Lung (tissue), 12 donors: ENCODE data around the gene PRG3. TPM values are rescaled to one million over a fixed set of nuclear protein-coding genes. Genes with fewer than 3 reads are reported as not detected.

Experiments used
- ATAC-seq: fragments of 200-7000 bp; cut with Tn5 transposase; one replicate; pipeline ENCODE4 v1.9.1; 2020; ENCODE audit warnings: moderate number of reproducible peaks; ENCODE audit not compliant: insufficient read depth, low FRiP score
- DNase-seq, 3 donors: peaks; one replicate each; pipeline ENCODE4 v3.0.0-alpha.2; 2013 to 2017
- H3K27ac ChIP-seq, 2 donors: one replicate each; pipeline ENCODE4 v1.5.1; 2013; ENCODE audit warnings: mild to moderate bottlenecking in 2 of 2, moderate library complexity in 2 of 2, control low read depth in 1 of 2, inconsistent platforms in 1 of 2, low read depth in 1 of 2, low read length in 1 of 2
- H3K27me3 ChIP-seq, 3 donors: one replicate each; pipeline ENCODE4 v1.5.1; 2013; ENCODE audit warnings: low read length in 2 of 3; ENCODE audit not compliant: control insufficient read depth in 3 of 3, insufficient read depth in 3 of 3
- H3K36me3 ChIP-seq, 4 donors: one replicate each; pipeline ENCODE4 v1.5.1; 2013; ENCODE audit warnings: low read length in 4 of 4, mild to moderate bottlenecking in 1 of 4, moderate library complexity in 1 of 4; ENCODE audit not compliant: control insufficient read depth in 4 of 4, insufficient read depth in 4 of 4
- H3K4me1 ChIP-seq, 5 donors: one replicate each; pipeline ENCODE4 v1.5.1; 2013; ENCODE audit warnings: low read length in 5 of 5, mild to moderate bottlenecking in 2 of 5, moderate library complexity in 1 of 5; ENCODE audit not compliant: control insufficient read depth in 5 of 5, insufficient read depth in 5 of 5
- H3K4me3 ChIP-seq: one replicate; pipeline ENCODE4 v1.5.1; 2013; ENCODE audit warnings: mild to moderate bottlenecking, control low read depth, moderate library complexity
- H3K9ac ChIP-seq, 2 donors: one replicate each; pipeline ENCODE4 v1.5.1; 2013; ENCODE audit warnings: low read length in 2 of 2, control low read depth in 1 of 2; ENCODE audit not compliant: insufficient read depth in 1 of 2
- H3K9me3 ChIP-seq, 4 donors: one replicate each; pipeline ENCODE4 v1.5.1; 2013; ENCODE audit warnings: low read length in 3 of 4, mild to moderate bottlenecking in 1 of 4, moderate library complexity in 1 of 4; ENCODE audit not compliant: control insufficient read depth in 4 of 4, insufficient read depth in 3 of 4
- CTCF ChIP-seq: IDR thresholded peaks from 2 replicates; pipeline ENCODE4 v1.5.1; 2012; ENCODE audit warnings: mild to moderate bottlenecking; ENCODE audit errors: control extremely low read depth, extremely low read depth
- WGBS, 2 donors: extraction: QIAGEN DNeasy Blood & Tissue Kit; methylation state at CpG; one replicate each; pipeline ENCODE4 v1.1.7; 2013; 5-methylcytosine and 5-hydroxymethylcytosine counted together
- polyA plus RNA-seq, 2 donors: library from polyadenylated mRNA; stranded (reverse); fragments of 200-250 nt; gene quantifications; one replicate each; pipeline ENCODE4 v1.2.1, GENCODE V29; 2013
- total RNA-seq, 2 donors: library from RNA; depleted of rRNA in 1 of 2; stranded (reverse); fragments of >200 nt in 1 of 2; gene quantifications; one replicate each; pipeline ENCODE4 v1.2.1, GENCODE V29; 2014 to 2021
- donor health status: control.
- donor health status: control.
- donor health status: Bipolar disorder and iron deficiency.
- donor health status: healthy.
- donor health status: DM: yes; HTN: yes; CAD: no.

The PRG3 gene
- total and polyA plus RNA-seq, 4 donors = 0.63 to 1.4 TPM; not detected in 2

- WGBS, 2 donors = 40 to 73% methylated on average over 4 of the region's 4 CpGs
Observed at GRCh38 chr11:57397394-57397990, 16.5 kb upstream of the PRG3 start.

DNA sequence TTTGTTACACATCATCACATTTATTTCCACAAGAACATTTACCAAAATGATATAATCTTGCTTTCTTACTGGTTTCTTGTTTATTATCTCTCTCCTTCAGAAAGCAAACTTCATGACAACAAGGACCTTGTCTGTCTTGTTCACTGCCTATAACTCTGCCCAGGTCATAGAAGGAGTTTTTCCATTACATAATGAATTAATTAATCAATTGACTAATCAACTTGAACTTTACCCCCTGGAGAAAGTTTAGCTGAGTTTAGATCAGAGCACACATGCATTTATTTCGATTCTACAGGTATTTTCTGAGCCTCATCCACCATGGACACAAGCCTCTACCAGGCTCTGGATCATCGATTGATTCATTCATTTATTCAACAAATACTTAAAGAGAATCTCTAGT is 15.8 kb upstream of the PRG3 start:
- Histone ChIP-seq H3K27me3 (peaks cover 0 to 4% (median 0%) of the 10 kb centered on the region in 3 donors), H3K4me3 (no peak overlapping the region), H3K27ac (no peak overlapping the region), H3K36me3 (no peaks in the 10 kb centered on the region), H3K4me1 (no peaks in the 10 kb centered on the region), H3K9me3 (no peaks in the 10 kb centered on the region), H3K9ac (no peak overlapping the region)
- DNase-seq (no peak), ATAC-seq (no peak)
- 75 to 81% methylated on average over 2 of the region's 2 CpGs for WGBS, 2 donors
- no peak for TF ChIP-seq CTCF

More at GRCh38 chr11:57397394-57397990, 16.5 kb upstream of the PRG3 start:
- peaks cover 0 to 4% (median 0%) of the 10 kb centered on the region in 3 donors for H3K27me3 ChIP-seq
- no peaks in the 10 kb centered on the region for H3K9me3 ChIP-seq
- H3K36me3 ChIP-seq = no peaks in the 10 kb centered on the region
- ATAC-seq (no peak), DNase-seq (no peak)
- no peak overlapping the region for H3K4me3 ChIP-seq
- H3K4me1 ChIP-seq = no peaks in the 10 kb centered on the region
- no peak for TF ChIP-seq CTCF
- H3K27ac ChIP-seq = no peak overlapping the region
- no peak overlapping the region for H3K9ac ChIP-seq

DNA sequence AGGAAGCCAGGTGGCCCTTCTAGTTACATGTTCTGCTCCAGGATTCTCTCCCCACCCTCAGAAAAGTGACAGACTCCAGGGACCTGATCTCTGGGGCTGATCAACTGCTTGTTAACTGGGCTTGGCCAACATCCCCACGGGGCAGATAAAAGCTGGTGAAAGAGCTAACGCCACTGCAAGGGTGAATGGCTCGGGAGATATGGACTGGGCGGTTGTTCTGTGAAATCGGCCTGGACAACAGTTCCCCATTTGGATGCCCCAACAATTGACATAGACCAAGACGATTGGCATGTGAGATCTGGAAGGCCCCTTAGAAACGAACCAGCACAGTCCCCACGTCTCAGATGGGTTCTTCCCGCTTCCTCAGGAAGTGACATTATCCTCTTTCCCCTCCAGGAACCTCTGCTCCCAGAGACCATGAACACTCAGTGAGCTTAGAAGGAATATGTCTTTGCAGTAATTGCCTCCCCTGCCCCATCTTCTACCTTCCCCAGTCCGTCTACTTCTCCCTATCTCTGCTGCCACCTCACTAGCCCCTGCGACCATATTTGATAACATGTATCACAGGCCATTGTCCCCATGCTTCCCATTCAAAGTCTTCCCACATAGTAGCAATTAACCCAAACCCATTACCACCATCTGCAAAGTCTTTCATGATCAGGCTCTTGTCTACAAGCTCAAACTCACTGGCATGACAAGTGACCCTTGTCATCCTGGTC is 15.1 kb upstream of the PRG3 start:
- 73 to 80% methylated on average over 11 of the region's 11 CpGs for WGBS, 2 donors
- DNase-seq = no peak
- Histone ChIP-seq H3K9me3 (no peaks in the 10 kb centered on the region), H3K27me3 (peaks cover 0 to 4% (median 0%) of the 10 kb centered on the region in 3 donors), H3K4me3 (no peak overlapping the region), H3K4me1 (no peaks in the 10 kb centered on the region), H3K27ac (no peak overlapping the region), H3K9ac (no peak overlapping the region), H3K36me3 (no peaks in the 10 kb centered on the region)
- ATAC-seq = no peak
- TF ChIP-seq CTCF = no peak
